T-helper 1 cell treated with Interleukin-12 subunit alpha and Interleukin-12 subunit beta and Interleukin-4 antibody, amounts not matched to agents 30 μg/mL and 1 μg/mL, for 36 hours (primary cell): ENCODE data around the gene MCM8.
A peak's percentile ranks its signal among the peaks of the same experiment; 100 is the strongest.
"Not testable (repeated sequence)": the region's sequence is repeated elsewhere in the genome, so short reads cannot be mapped to it uniquely, and the experiment has no call there.

Source experiments
- H3K27ac Mint-ChIP-seq: one replicate; pipeline ENCODE4 v1.8.0; 2021; ENCODE audit warnings: mild to moderate bottlenecking, mixed read lengths
- H3K27me3 Mint-ChIP-seq: one replicate; pipeline ENCODE4 v1.8.0; 2021; ENCODE audit warnings: low read depth, mixed read lengths
- H3K36me3 Mint-ChIP-seq: one replicate; pipeline ENCODE4 v1.8.0; 2021; ENCODE audit warnings: low read depth, mixed read lengths
- H3K4me1 Mint-ChIP-seq: one replicate; pipeline ENCODE4 v1.8.0; 2021; ENCODE audit warnings: low read depth, mixed read lengths
- H3K4me3 Mint-ChIP-seq: one replicate; pipeline ENCODE4 v1.8.0; 2021; ENCODE audit warnings: mild to moderate bottlenecking, moderate library complexity, mixed read lengths
- H3K9me3 Mint-ChIP-seq: one replicate; pipeline ENCODE4 v1.8.0; 2021; ENCODE audit warnings: mixed read lengths

Gene MCM8

GRCh38 chr20:6006603-6006949 is 56.1 kb downstream of the MCM8 start:
- peak overlapping the region; percentile 95 for H3K27ac Mint-ChIP-seq
- H3K9me3 Mint-ChIP-seq = no peaks in the 10 kb centered on the region
- peaks cover 26% of the 10 kb centered on the region for H3K4me1 Mint-ChIP-seq
- H3K27me3 Mint-ChIP-seq = no peaks in the 10 kb centered on the region
- peaks cover 14% of the 10 kb centered on the region for H3K36me3 Mint-ChIP-seq
- H3K4me3 Mint-ChIP-seq = peak overlapping the region; percentile 95

- Mint-ChIP-seq H3K27ac (peak overlapping the region; percentile 95), H3K36me3 (peaks cover 19% of the 10 kb centered on the region), H3K4me3 (peak overlapping the region; percentile 95), H3K4me1 (peaks cover 26% of the 10 kb centered on the region), H3K9me3 (no peaks in the 10 kb centered on the region), H3K27me3 (no peaks in the 10 kb centered on the region)
Measured at GRCh38 chr20:6007094-6007528, 56.7 kb downstream of the MCM8 start.

- Mint-ChIP-seq H3K27me3 (no peaks in the 10 kb centered on the region), H3K4me1 (peaks cover 26% of the 10 kb centered on the region), H3K4me3 (peak overlapping the region; percentile 95), H3K9me3 (no peaks in the 10 kb centered on the region), H3K27ac (peak overlapping the region; percentile 18), H3K36me3 (peaks cover 24% of the 10 kb centered on the region)
Measured at GRCh38 chr20:6007529-6008103, 57.2 kb downstream of the MCM8 start.

GRCh38 chr20:6008254-6008653 is 57.8 kb downstream of the MCM8 start:
- Mint-ChIP-seq H3K4me1 (peaks cover 25% of the 10 kb centered on the region), H3K4me3 (peak overlapping the region; percentile 32), H3K9me3 (no peaks in the 10 kb centered on the region), H3K27me3 (no peaks in the 10 kb centered on the region), H3K36me3 (peaks cover 27% of the 10 kb centered on the region), H3K27ac (no peak overlapping the region)

GRCh38 chr20:6012179-6012578 is 61.7 kb downstream of the MCM8 start:
- no peaks in the 10 kb centered on the region for H3K27me3 Mint-ChIP-seq
- H3K36me3 Mint-ChIP-seq = peaks cover 49% of the 10 kb centered on the region
- H3K4me1 Mint-ChIP-seq = peaks cover 18% of the 10 kb centered on the region
- no peaks in the 10 kb centered on the region for H3K9me3 Mint-ChIP-seq
- H3K4me3 Mint-ChIP-seq = no peak overlapping the region
- H3K27ac Mint-ChIP-seq = no peak overlapping the region

- Mint-ChIP-seq H3K9me3 (no peaks in the 10 kb centered on the region), H3K27me3 (no peaks in the 10 kb centered on the region), H3K27ac (no peak overlapping the region), H3K4me1 (peaks cover 3% of the 10 kb centered on the region), H3K36me3 (peaks cover 56% of the 10 kb centered on the region), H3K4me3 (no peak overlapping the region)
Measured at GRCh38 chr20:6014017-6014416, 63.6 kb downstream of the MCM8 start.

DNA sequence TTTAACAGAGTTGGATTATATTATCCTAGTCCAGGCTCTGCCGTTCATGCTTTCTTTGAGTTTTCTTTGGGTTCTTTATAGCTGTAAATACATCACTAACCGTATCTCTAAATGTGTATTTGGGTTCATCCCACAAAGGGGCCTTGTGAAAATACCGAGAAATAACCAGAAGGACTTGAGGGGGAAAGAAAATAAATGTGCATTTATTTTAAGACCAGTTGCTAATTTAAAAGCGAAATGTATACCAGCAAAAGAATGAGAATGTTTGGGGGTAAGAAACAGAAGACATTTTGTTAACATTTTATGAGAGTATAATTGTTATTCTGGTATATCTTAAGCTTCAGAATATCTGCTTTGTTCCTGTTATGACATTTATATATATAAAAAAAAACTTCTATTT is 64.5 kb downstream of the MCM8 start:
- peaks cover 53% of the 10 kb centered on the region for H3K36me3 Mint-ChIP-seq

DNA sequence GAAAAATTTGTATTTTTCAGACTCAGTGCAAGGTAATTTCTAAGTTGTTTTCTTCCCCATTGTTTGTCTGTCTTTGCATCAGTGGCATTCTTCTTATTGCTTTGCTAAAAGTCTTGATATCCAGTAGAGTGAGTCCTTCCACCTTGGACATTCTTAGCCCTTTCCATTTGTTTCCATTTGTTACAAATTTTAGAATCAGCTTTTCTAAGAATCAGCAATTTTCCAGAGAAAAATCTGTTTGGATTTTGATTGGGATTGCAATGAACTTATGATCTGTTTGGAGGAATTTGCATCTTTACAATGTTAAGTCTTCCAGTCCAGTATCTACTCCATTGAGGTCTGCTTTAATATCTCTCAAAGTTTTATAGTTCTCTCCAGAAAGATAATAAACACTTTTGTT is 67.0 kb downstream of the MCM8 start:
- H3K9me3 Mint-ChIP-seq = no peaks in the 10 kb centered on the region
- peaks cover 42% of the 10 kb centered on the region for H3K36me3 Mint-ChIP-seq
- no peak overlapping the region for H3K27ac Mint-ChIP-seq
- no peaks in the 10 kb centered on the region for H3K27me3 Mint-ChIP-seq
- no peak overlapping the region for H3K4me3 Mint-ChIP-seq
- peaks cover 1% of the 10 kb centered on the region for H3K4me1 Mint-ChIP-seq

More for the DNA sequence above, 64.5 kb downstream of the MCM8 start:
- no peaks in the 10 kb centered on the region for H3K9me3 Mint-ChIP-seq
- H3K4me3 Mint-ChIP-seq = no peak overlapping the region
- H3K27me3 Mint-ChIP-seq = no peaks in the 10 kb centered on the region
- peaks cover 1% of the 10 kb centered on the region for H3K4me1 Mint-ChIP-seq
- H3K27ac Mint-ChIP-seq = no peak overlapping the region

DNA sequence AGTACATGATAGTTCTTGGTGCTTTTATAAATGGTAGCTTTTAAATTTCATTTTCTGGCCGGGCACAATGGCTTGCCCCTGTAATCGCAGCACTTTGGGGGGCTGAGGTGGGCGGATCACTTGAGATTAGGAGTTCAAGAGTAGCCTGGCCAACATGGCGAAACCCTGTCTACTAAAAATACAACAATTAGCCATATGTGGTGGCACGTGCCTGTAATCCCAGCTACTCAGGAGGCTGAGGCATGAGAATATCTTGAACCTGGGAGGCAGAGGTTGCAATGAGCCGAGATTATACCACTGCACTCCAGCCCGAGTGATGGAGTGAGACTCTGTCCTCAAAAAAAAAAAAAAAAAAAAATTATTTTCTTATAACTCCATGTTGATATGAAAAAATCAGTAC is 67.4 kb downstream of the MCM8 start:
- no peaks in the 10 kb centered on the region for H3K27me3 Mint-ChIP-seq
- H3K36me3 Mint-ChIP-seq = peaks cover 41% of the 10 kb centered on the region
- peaks cover 1% of the 10 kb centered on the region for H3K4me1 Mint-ChIP-seq
- no peak overlapping the region for H3K27ac Mint-ChIP-seq
- H3K4me3 Mint-ChIP-seq = no peak overlapping the region
- no peaks in the 10 kb centered on the region for H3K9me3 Mint-ChIP-seq

DNA sequence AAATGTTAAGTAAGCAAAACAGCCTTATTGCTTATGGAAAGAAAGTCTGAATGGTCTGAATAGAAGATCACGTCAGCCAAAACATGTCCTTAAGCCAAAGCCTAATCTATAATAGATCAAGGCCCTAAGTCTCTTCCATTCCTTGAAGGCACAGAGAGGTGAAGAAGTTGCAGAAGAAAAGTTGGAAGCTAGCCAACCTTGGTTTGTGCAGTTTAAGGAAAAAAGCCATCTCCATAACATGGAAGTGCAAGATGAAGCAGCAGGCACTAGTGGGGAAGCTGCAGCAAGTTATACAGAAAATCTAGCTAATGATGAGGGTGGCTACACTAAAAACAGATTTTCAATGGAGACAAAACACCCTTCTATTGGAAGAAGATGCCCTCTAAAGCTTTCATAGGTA is 74.3 kb downstream of the MCM8 start:
- peaks cover 15% of the 10 kb centered on the region for H3K4me1 Mint-ChIP-seq
- H3K36me3 Mint-ChIP-seq = peaks cover 41% of the 10 kb centered on the region
- no peak overlapping the region for H3K27ac Mint-ChIP-seq

GRCh38 chr20:6026051-6026450 is 75.6 kb downstream of the MCM8 start:
- H3K27ac Mint-ChIP-seq = no peak overlapping the region
- peaks cover 17% of the 10 kb centered on the region for H3K4me1 Mint-ChIP-seq
- H3K4me3 Mint-ChIP-seq = no peak overlapping the region
- peaks cover 4% of the 10 kb centered on the region for H3K9me3 Mint-ChIP-seq
- H3K36me3 Mint-ChIP-seq = peaks cover 41% of the 10 kb centered on the region
- H3K27me3 Mint-ChIP-seq = no peaks in the 10 kb centered on the region

More for the DNA sequence above, 74.3 kb downstream of the MCM8 start:
- H3K4me3 Mint-ChIP-seq = no peak overlapping the region
- H3K9me3 Mint-ChIP-seq = peaks cover 4% of the 10 kb centered on the region
- no peaks in the 10 kb centered on the region for H3K27me3 Mint-ChIP-seq

- Mint-ChIP-seq H3K36me3 (peaks cover 30% of the 10 kb centered on the region), H3K4me1 (peaks cover 17% of the 10 kb centered on the region), H3K4me3 (no peak overlapping the region), H3K27ac (no peak overlapping the region), H3K9me3 (peaks cover 4% of the 10 kb centered on the region), H3K27me3 (no peaks in the 10 kb centered on the region)
Measured at GRCh38 chr20:6028818-6029217, 78.4 kb downstream of the MCM8 start.

- Mint-ChIP-seq H3K4me3 (no peak overlapping the region), H3K27me3 (no peaks in the 10 kb centered on the region), H3K27ac (no peak overlapping the region), H3K36me3 (peaks cover 29% of the 10 kb centered on the region), H3K9me3 (peaks cover under 1% of the 10 kb centered on the region), H3K4me1 (peaks cover 22% of the 10 kb centered on the region)
Measured at GRCh38 chr20:6029538-6029937, 79.1 kb downstream of the MCM8 start.

- peaks cover 23% of the 10 kb centered on the region for H3K4me1 Mint-ChIP-seq
- peaks cover 24% of the 10 kb centered on the region for H3K36me3 Mint-ChIP-seq
- no peak overlapping the region for H3K27ac Mint-ChIP-seq
- no peaks in the 10 kb centered on the region for H3K9me3 Mint-ChIP-seq
- H3K27me3 Mint-ChIP-seq = no peaks in the 10 kb centered on the region
- no peak overlapping the region for H3K4me3 Mint-ChIP-seq
Measured at GRCh38 chr20:6030453-6031080, 80.1 kb downstream of the MCM8 start.

DNA sequence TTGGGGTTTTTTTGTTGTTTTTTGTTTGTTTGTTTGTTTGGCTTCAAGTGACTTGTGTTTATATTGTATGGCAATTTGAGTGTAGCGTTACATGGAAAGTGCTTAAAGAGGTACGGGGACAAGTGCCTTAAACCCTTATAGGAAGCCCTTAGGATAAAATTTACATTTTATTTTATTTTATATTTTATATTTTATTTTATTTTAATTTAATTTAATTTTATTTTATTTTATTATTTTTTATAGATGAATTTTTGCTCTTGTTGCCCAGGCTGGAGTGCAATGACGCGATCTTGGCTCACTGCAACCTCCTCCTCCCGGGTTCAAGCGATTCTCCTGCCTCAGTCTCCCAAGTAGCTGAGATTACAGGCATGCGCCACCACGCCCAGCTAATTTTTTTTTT is 82.5 kb downstream of the MCM8 start:
- H3K27ac Mint-ChIP-seq, H3K9me3 Mint-ChIP-seq, H3K27me3 Mint-ChIP-seq, H3K4me3 Mint-ChIP-seq: not testable (repeated sequence)
- peaks cover 15% of the 10 kb centered on the region for H3K4me1 Mint-ChIP-seq
- H3K36me3 Mint-ChIP-seq = peaks cover 25% of the 10 kb centered on the region
